NCI-H1092 (cell line): Measurements from ENCODE around the gene OS9.

Source experiments
- DNase-seq: peaks from one replicate; lab custom pipeline; 2025; lab: John Stamatoyannopoulos, UW

The OS9 gene

GRCh38 chr12:57735952-57736740, 42.2 kb downstream of the OS9 start:
- no peak for DNase-seq

- DNase-seq, result no peak
These were observed 43.0 kb downstream of the OS9 start for GRCh38 chr12:57736741-57737466.

GRCh38 chr12:57737467-57738460, 43.8 kb downstream of the OS9 start:
- DNase-seq, result no peak

GRCh38 chr12:57738661-57739237, 44.8 kb downstream of the OS9 start, which contains the start of gene AGAP2:
Gene AGAP2, minus strand, starts transcription at chr12:57738742. Its CDS starts 496 bp downstream, at chr12:57738246.
- no peak for DNase-seq

- no peak for DNase-seq
These were observed 45.5 kb downstream of the OS9 start for GRCh38 chr12:57739387-57739786.

- DNase-seq, result no peak
These were observed 46.1 kb downstream of the OS9 start for GRCh38 chr12:57739914-57740538.

- no peak for DNase-seq
These were observed 46.9 kb downstream of the OS9 start for GRCh38 chr12:57740656-57741412.

- DNase-seq, result no peak
These were observed 47.5 kb downstream of the OS9 start for GRCh38 chr12:57741413-57741789.

GRCh38 chr12:57741844-57742738, 48.2 kb downstream of the OS9 start:
- DNase-seq, result no peak

GRCh38 chr12:57743769-57744168, 49.8 kb downstream of the OS9 start:
- DNase-seq, result no peak

- peak; percentile 66 for DNase-seq
These were observed 50.4 kb downstream of the OS9 start for GRCh38 chr12:57744194-57744776.

GRCh38 chr12:57744777-57745484, 51.0 kb downstream of the OS9 start, which contains the start of gene TSPAN31:
Gene TSPAN31, plus strand, starts transcription at chr12:57745039. Its CDS starts 116 bp downstream, at chr12:57745155.
- DNase-seq, result peak; percentile 91

GRCh38 chr12:57745485-57745881, 51.6 kb downstream of the OS9 start:
- DNase-seq, result no peak

- DNase-seq, result no peak
These were observed 52.1 kb downstream of the OS9 start for GRCh38 chr12:57746025-57746424.

- DNase-seq, result no peak
These were observed 55.1 kb downstream of the OS9 start for GRCh38 chr12:57749061-57749460.

- DNase-seq, result no peak
These were observed 56.9 kb downstream of the OS9 start for GRCh38 chr12:57750561-57751431.

- DNase-seq, result no peak
These were observed 57.5 kb downstream of the OS9 start for GRCh38 chr12:57751432-57751787.
